ENCODE results near the gene RTN4RL1. TPM values are rescaled to one million over a fixed set of nuclear protein-coding genes. Genes with fewer than 3 reads are reported as not detected.
A peak's percentile ranks its signal among the peaks of the same experiment; 100 is the strongest.

RTN4RL1 gene
- total and polyA plus RNA-seq, 2 of the 13 experiments (the other 11 are each of a cell fraction or from before 2014, with no cell fraction given), result 0.01 TPM; not detected in 1

GRCh38 chr17:2054512-2055291, 29.6 kb upstream of the RTN4RL1 start, which contains the start of gene HIC1 (continued):
- TF ChIP-seq HMGXB4 (CRISPR knock-in tag; IDR thresholded peaks at IDR 0.05; ENCODE audit: borderline replicate concordance in 1 of 2, low read depth in 1 of 2), result peak; percentile 66 to 84; a peak in 2 of 4 replicates
- TF ChIP-seq SALL2 (CRISPR knock-in tag; IDR thresholded peaks at IDR 0.05), result peak; percentile 55; the same call in 1 of the 2 replicates
- peak; percentile 93 for TF ChIP-seq MTF2 (CRISPR knock-in tag; IDR thresholded peaks at IDR 0.05; ENCODE audit: borderline replicate concordance)
- TF ChIP-seq POLR2G (IDR thresholded peaks at IDR 0.05; ENCODE audit: low read depth, low read length), result no peak
- no peak for TF ChIP-seq CENPBD1 (CRISPR knock-in tag; IDR thresholded peaks at IDR 0.05; ENCODE audit: borderline replicate concordance, low read depth)
- no peak for TF ChIP-seq NPAS2 (CRISPR knock-in tag; IDR thresholded peaks at IDR 0.05; ENCODE audit: borderline replicate concordance)
- TF ChIP-seq ZNF337 (CRISPR knock-in tag; IDR thresholded peaks at IDR 0.05; ENCODE audit: borderline replicate concordance, low read depth), result no peak
- no peak for TF ChIP-seq ZNF512B (CRISPR knock-in tag; IDR thresholded peaks at IDR 0.05; ENCODE audit: borderline replicate concordance)
- TF ChIP-seq ZNF558 (CRISPR knock-in tag; IDR thresholded peaks at IDR 0.05; ENCODE audit: borderline replicate concordance), result no peak
- no peak for TF ChIP-seq ZNF839 (CRISPR knock-in tag; IDR thresholded peaks at IDR 0.05; ENCODE audit: borderline replicate concordance)
- no peak for TF ChIP-seq SP5 (CRISPR knock-in tag; IDR thresholded peaks at IDR 0.05; ENCODE audit: borderline replicate concordance, low read depth)
- TF ChIP-seq RARA (CRISPR knock-in tag; IDR thresholded peaks at IDR 0.05), result no peak
- TF ChIP-seq TEAD2 (CRISPR knock-in tag; IDR thresholded peaks at IDR 0.05), result no peak
- TF ChIP-seq ZNF629 (CRISPR knock-in tag; conservative IDR thresholded peaks at IDR 0.05), result no peak
- TF ChIP-seq ZFP91 (CRISPR knock-in tag; IDR thresholded peaks at IDR 0.05; ENCODE audit: borderline replicate concordance), result peak; percentile 58; the same call in 1 of the 2 replicates
- 0 out of 2 replicates have a peak, but pooled peaks have one; percentile 10 for TF ChIP-seq ZNF362 (CRISPR knock-in tag; IDR thresholded peaks at IDR 0.05; ENCODE audit: borderline replicate concordance)
- no peak for TF ChIP-seq ZNF256 (CRISPR knock-in tag; conservative IDR thresholded peaks at IDR 0.05)
- TF ChIP-seq PCBP2 (optimal IDR thresholded peaks at IDR 0.05; ENCODE audit: low read depth, low read length, poor library complexity, severe bottlenecking), result no peak

All from HepG2 (cell line).